Skeletal muscle cell (primary cell): ENCODE measurements around the gene TRAP1.

Experiments
- DNase-seq: peaks from one replicate; pipeline ENCODE4 v3.0.0-alpha.2; 2010; ENCODE audit warnings: low read depth
- H3K4me3 ChIP-seq: 2 replicates; pipeline ENCODE4 v1.5.1; 2011; ENCODE audit warnings: low read depth, mild to moderate bottlenecking, control low read depth, low read length, moderate library complexity

TRAP1 gene

GRCh38 chr16:3655396-3656159 lies 61.7 kb downstream of the TRAP1 start:
- DNase-seq: no peak
- no peak overlapping the region for H3K4me3 ChIP-seq

- H3K4me3 ChIP-seq: no peak overlapping the region
- DNase-seq: no peak
Measured at GRCh38 chr16:3655030-3655395, 62.3 kb downstream of the TRAP1 start.

- H3K4me3 ChIP-seq: no peak within 1 kb of the TSS
- DNase-seq: no peak
Measured at GRCh38 chr16:3654249-3654991, 62.9 kb downstream of the TRAP1 start, which contains the start of gene DNASE1. Gene DNASE1 (plus strand): TSS chr16:3654691. CDS start chr16:3655374, 683 bp downstream.

GRCh38 chr16:3652373-3653195 lies 64.7 kb downstream of the TRAP1 start:
- H3K4me3 ChIP-seq: no peak overlapping the region
- DNase-seq: no peak

GRCh38 chr16:3651461-3652372 lies 65.6 kb downstream of the TRAP1 start:
- no peak for DNase-seq
- no peak overlapping the region for H3K4me3 ChIP-seq

- DNase-seq: no peak
- no peak overlapping the region for H3K4me3 ChIP-seq
Measured at GRCh38 chr16:3650631-3651265, 66.6 kb downstream of the TRAP1 start.

GRCh38 chr16:3646348-3646920 lies 70.9 kb downstream of the TRAP1 start:
- no peak for DNase-seq

GRCh38 chr16:3645504-3646347 lies 71.6 kb downstream of the TRAP1 start:
- H3K4me3 ChIP-seq: no peak overlapping the region
- DNase-seq: peak; percentile 47

More at GRCh38 chr16:3646348-3646920, 70.9 kb downstream of the TRAP1 start:
- no peak overlapping the region for H3K4me3 ChIP-seq

GRCh38 chr16:3645108-3645503 lies 72.2 kb downstream of the TRAP1 start:
- DNase-seq: no peak
- no peak overlapping the region for H3K4me3 ChIP-seq

GRCh38 chr16:3643095-3643730 lies 74.1 kb downstream of the TRAP1 start:
- DNase-seq: no peak

GRCh38 chr16:3642397-3643094 lies 74.8 kb downstream of the TRAP1 start:
- DNase-seq: no peak
- H3K4me3 ChIP-seq: no peak overlapping the region

More at GRCh38 chr16:3643095-3643730, 74.1 kb downstream of the TRAP1 start:
- no peak overlapping the region for H3K4me3 ChIP-seq

- DNase-seq: no peak
- no peak overlapping the region for H3K4me3 ChIP-seq
Measured at GRCh38 chr16:3641801-3642396, 75.4 kb downstream of the TRAP1 start.

- no peak for DNase-seq
Measured at GRCh38 chr16:3640632-3641501, 76.5 kb downstream of the TRAP1 start.

GRCh38 chr16:3640207-3640606 lies 77.1 kb downstream of the TRAP1 start:
- DNase-seq: no peak
- no peak overlapping the region for H3K4me3 ChIP-seq

More at GRCh38 chr16:3640632-3641501, 76.5 kb downstream of the TRAP1 start:
- no peak overlapping the region for H3K4me3 ChIP-seq
